H1 (cell line): ENCODE data around the gene DBP. TPM values are rescaled to one million over a fixed set of nuclear protein-coding genes. Genes with fewer than 3 reads are reported as not detected.

Source experiments
- CTCF ChIA-PET: fragments of 300-600 bp; sonication (Branson Sonifier 250); formaldehyde crosslinking; loops from one replicate; lab custom pipeline; 2021; ENCODE audit not compliant: partially characterized antibody; lab: Charles Lee
- POLR2A ChIA-PET: fragments of 300-600 bp; sonication (Branson Sonifier 250); formaldehyde crosslinking; loops from one replicate; lab custom pipeline; 2021; ENCODE audit warnings: inconsistent platforms; ENCODE audit not compliant: partially characterized antibody; lab: Charles Lee
- DNase-seq, 2 experiments: peaks; one replicate each; pipeline versions ENCODE4 v3.0.0 to v3.0.0-alpha.2; 2010 to 2022; ENCODE audit warnings: low spot score in 2 of 2, low read depth in 1 of 2, mixed read lengths in 1 of 2
- FAIRE-seq: peaks from 2 replicates; lab custom pipeline; 2011; peaks lifted over from hg19 to GRCh38; lab: Jason Lieb, UNC
- H2AFZ ChIP-seq: 2 replicates; pipeline ENCODE4 v1.8.1; 2012; ENCODE audit warnings: low read length, inconsistent platforms
- H2AK5ac ChIP-seq: 2 replicates; pipeline ENCODE4 v1.6.1; 2013; ENCODE audit warnings: low read depth, low read length
- H2BK120ac ChIP-seq: replicated peaks from 2 replicates; pipeline ENCODE3; 2013; ENCODE audit warnings: low read depth, low read length, inconsistent platforms
- H2BK12ac ChIP-seq: 2 replicates; pipeline ENCODE4 v1.6.1; 2013; ENCODE audit warnings: low read depth, low read length
- H2BK15ac ChIP-seq: 2 replicates; pipeline ENCODE4 v1.6.1; 2013; ENCODE audit warnings: low read length
- H2BK20ac ChIP-seq: 2 replicates; pipeline ENCODE4 v1.6.1; 2013; ENCODE audit warnings: low read length
- H2BK5ac ChIP-seq: 2 replicates; pipeline ENCODE4 v1.6.1; 2013; ENCODE audit warnings: low read depth, low read length
- H3K14ac ChIP-seq: 2 replicates; pipeline ENCODE4 v1.6.1; 2013; ENCODE audit warnings: inconsistent platforms; ENCODE audit not compliant: insufficient read length
- H3K18ac ChIP-seq: 2 replicates; pipeline ENCODE4 v1.6.1; 2013; ENCODE audit warnings: low read length; ENCODE audit errors: extremely low read depth
- H3K23ac ChIP-seq: 2 replicates; pipeline ENCODE4 v1.6.1; 2013; ENCODE audit warnings: inconsistent platforms; ENCODE audit not compliant: insufficient read length
- H3K23me2 ChIP-seq: 2 replicates; pipeline ENCODE4 v1.6.1; 2013; ENCODE audit warnings: low read depth, low read length
- H3K27ac ChIP-seq: 2 replicates; pipeline ENCODE4 v1.6.1; 2011; ENCODE audit warnings: low read depth, low read length, inconsistent platforms
- H3K27me3 ChIP-seq, 4 experiments: replicated peaks in 1 of 4; 1 replicate in 1 of 4; 2 replicates in 3 of 4; pipeline versions ENCODE4 v1.6.1 to v1.8.1; 2011 to 2013; ENCODE audit warnings: low read length in 3 of 4, mild to moderate bottlenecking in 3 of 4, inconsistent platforms in 2 of 4, mixed read lengths in 2 of 4, moderate library complexity in 1 of 4; ENCODE audit not compliant: control insufficient read depth in 3 of 4, insufficient read depth in 3 of 4; ENCODE audit errors: extremely low read depth in 1 of 4
- H3K36me3 ChIP-seq, 4 experiments: 2 replicates each; pipeline versions ENCODE4 v1.6.1 to v1.8.1; 2011 to 2013; ENCODE audit warnings: mild to moderate bottlenecking in 4 of 4, low read length in 3 of 4, moderate library complexity in 2 of 4, control low read depth in 1 of 4, inconsistent platforms in 1 of 4; ENCODE audit not compliant: insufficient read depth in 4 of 4, control insufficient read depth in 2 of 4
- H3K4ac ChIP-seq: replicated peaks from 2 replicates; pipeline ENCODE3; 2013; ENCODE audit warnings: low read length, low read depth, mixed read lengths, inconsistent platforms; ENCODE audit not compliant: insufficient read length
- H3K4me1 ChIP-seq, 4 experiments: replicated peaks in 1 of 4; 1 replicate in 1 of 4; 2 replicates in 3 of 4; pipeline versions ENCODE4 v1.6.1 to v1.8.1; 2011 to 2013; ENCODE audit warnings: low read length in 3 of 4, inconsistent platforms in 2 of 4, mixed read lengths in 1 of 4; ENCODE audit not compliant: insufficient read depth in 4 of 4, control insufficient read depth in 3 of 4
- H3K4me2 ChIP-seq, 2 experiments: 2 replicates each; pipeline versions ENCODE4 v1.6.1 to v1.8.1; 2011 to 2013; ENCODE audit warnings: low read depth in 2 of 2, low read length in 2 of 2, control low read depth in 1 of 2, inconsistent platforms in 1 of 2, mild to moderate bottlenecking in 1 of 2; ENCODE audit not compliant: insufficient read depth in 1 of 2
- H3K4me3 ChIP-seq, 4 experiments: fragments of 200-600, 300-600 bp in 1 of 4; sonication (generic), shearing (Covaris generic), sonication (Bioruptor Twin) in 1 of 4; 2 replicates each; pipeline versions ENCODE4 v1.5.1 to v1.8.1; 2011 to 2016; ENCODE audit warnings: low read length in 4 of 4, low read depth in 3 of 4, control low read depth in 2 of 4, inconsistent platforms in 2 of 4, mild to moderate bottlenecking in 2 of 4, mixed read lengths in 1 of 4, moderate library complexity in 1 of 4; ENCODE audit not compliant: insufficient read depth in 2 of 4; ENCODE audit errors: extremely low read depth in 1 of 4
- H3K56ac ChIP-seq: replicated peaks from 2 replicates; pipeline ENCODE3; 2013; ENCODE audit warnings: low read depth, mild to moderate bottlenecking, mixed read lengths, low read length, inconsistent platforms; ENCODE audit not compliant: insufficient read length
- H3K79me1 ChIP-seq: 2 replicates; pipeline ENCODE4 v1.6.1; 2013; ENCODE audit warnings: low read depth, low read length, control low read depth
- H3K79me2 ChIP-seq, 2 experiments: 2 replicates each; pipeline versions ENCODE4 v1.6.1 to v1.8.1; 2012 to 2013; ENCODE audit warnings: low read length in 2 of 2, mild to moderate bottlenecking in 2 of 2, inconsistent platforms in 1 of 2; ENCODE audit not compliant: insufficient read depth in 2 of 2, control insufficient read depth in 1 of 2
- H3K9ac ChIP-seq, 4 experiments: replicated peaks in 1 of 4; 1 replicate in 1 of 4; 2 replicates in 3 of 4; pipeline versions ENCODE4 v1.6.1 to v1.8.1; 2011 to 2013; ENCODE audit warnings: low read depth in 3 of 4, low read length in 3 of 4, control low read depth in 2 of 4, mild to moderate bottlenecking in 2 of 4, moderate library complexity in 2 of 4, inconsistent platforms in 1 of 4; ENCODE audit errors: extremely low read depth in 1 of 4
- H3K9me3 ChIP-seq, 2 experiments: 2 replicates each; pipeline versions ENCODE4 v1.6.1 to v1.8.1; 2012 to 2013; ENCODE audit warnings: mild to moderate bottlenecking in 2 of 2, moderate library complexity in 2 of 2, control low read depth in 1 of 2, inconsistent platforms in 1 of 2, low read depth in 1 of 2, low read length in 1 of 2, mixed read lengths in 1 of 2; ENCODE audit not compliant: insufficient read depth in 2 of 2
- H4K20me1 ChIP-seq, 2 experiments: replicated peaks in 1 of 2; 2 replicates each; pipeline versions ENCODE3 to v1.8.1; 2011 to 2013; ENCODE audit warnings: inconsistent platforms in 2 of 2, low read length in 2 of 2, mild to moderate bottlenecking in 1 of 2; ENCODE audit not compliant: insufficient read depth in 2 of 2, control insufficient read depth in 1 of 2
- H4K5ac ChIP-seq: 2 replicates; pipeline ENCODE4 v1.6.1; 2013; ENCODE audit warnings: low read length, low read depth, mixed read lengths, inconsistent platforms; ENCODE audit not compliant: insufficient read length
- H4K8ac ChIP-seq: 2 replicates; pipeline ENCODE4 v1.8.0; 2013; ENCODE audit warnings: mild to moderate bottlenecking, moderate library complexity, low read length, inconsistent platforms; ENCODE audit not compliant: insufficient read depth; ENCODE audit errors: extremely low read depth
- H4K91ac ChIP-seq: replicated peaks from 2 replicates; pipeline ENCODE3; 2013; ENCODE audit warnings: low read length, mixed read lengths, inconsistent platforms; ENCODE audit not compliant: insufficient read length
- BCL11A ChIP-seq, 2 experiments: IDR thresholded peaks; one replicate each; pipeline ENCODE4 v1.6.1; 2011; ENCODE audit warnings: low read depth in 2 of 2, low read length in 2 of 2, mild to moderate bottlenecking in 2 of 2
- BRCA1 ChIP-seq: IDR thresholded peaks from 2 replicates; pipeline ENCODE4 v1.6.1; 2012; ENCODE audit warnings: low read depth, low read length, improper control_type of control experiment
- CEBPB ChIP-seq: IDR thresholded peaks from 2 replicates; pipeline ENCODE4 v1.6.1; 2012; ENCODE audit warnings: low read depth, low read length
- CREB1 ChIP-seq: IDR thresholded peaks from 2 replicates; pipeline ENCODE4 v1.6.1; 2012; ENCODE audit warnings: inconsistent platforms
- CTBP2 ChIP-seq: IDR thresholded peaks from 2 replicates; pipeline ENCODE4 v1.7.0; 2011; ENCODE audit warnings: borderline replicate concordance, mild to moderate bottlenecking, moderate library complexity, mixed read lengths, low read length; ENCODE audit not compliant: insufficient read depth, insufficient read length
- EGR1 ChIP-seq: IDR thresholded peaks from 2 replicates; pipeline ENCODE4 v1.6.1; 2011; ENCODE audit warnings: low read depth, low read length, borderline replicate concordance
- GABPA ChIP-seq: IDR thresholded peaks from 2 replicates; pipeline ENCODE4 v1.6.1; 2011; ENCODE audit warnings: mild to moderate bottlenecking, low read length, moderate library complexity, borderline replicate concordance; ENCODE audit not compliant: insufficient read depth
- KDM5A ChIP-seq: fragments of 200-600 bp; IDR thresholded peaks from 2 replicates; pipeline ENCODE4 v1.7.1; 2012; ENCODE audit warnings: mild to moderate bottlenecking, low read length, inconsistent platforms, mixed read lengths
- PHF8 ChIP-seq: fragments of 200-600 bp; sonication (generic); conservative IDR thresholded peaks from 2 replicates; pipeline ENCODE4 v1.7.1; 2012; ENCODE audit warnings: low read depth, mild to moderate bottlenecking, inconsistent platforms, low read length, moderate library complexity
- POU5F1 ChIP-seq: IDR thresholded peaks from 2 replicates; pipeline ENCODE4 v1.6.1; 2011; ENCODE audit warnings: low read depth, mild to moderate bottlenecking, low read length, moderate library complexity
- SP2 ChIP-seq: IDR thresholded peaks from 2 replicates; pipeline ENCODE4 v1.6.1; 2012; ENCODE audit warnings: mild to moderate bottlenecking, low read length, inconsistent platforms
- TCF12 ChIP-seq: IDR thresholded peaks from 2 replicates; pipeline ENCODE4 v1.6.1; 2011; ENCODE audit warnings: low read depth, mild to moderate bottlenecking, low read length
- whole genome bisulfite sequencing, 2 experiments: shearing (Covaris generic) in 1 of 2; methylation state at CpG; one replicate each; pipeline versions ENCODE4 v1.1.6 to v1.1.7; 2013 to 2015; ENCODE audit warnings: low lambda C conversion rate in 2 of 2, mixed read lengths in 2 of 2, inconsistent platforms in 1 of 2, low coverage in 1 of 2, missing lambda C conversion rate in 1 of 2; ENCODE audit not compliant: insufficient replicate concordance in 2 of 2, insufficient coverage in 1 of 2, insufficient read length in 1 of 2; ENCODE audit errors: extremely low coverage in 1 of 2, missing lambda C conversion rate in 1 of 2; 5-methylcytosine and 5-hydroxymethylcytosine counted together
- polyA plus RNA-seq, 7 experiments: library from polyadenylated mRNA; depleted of rRNA in 3 of 7; stranded (reverse) in 5 of 7; unstranded in 2 of 7; fragments of >200 nt in 5 of 7; fragments of 200-250 nt in 2 of 7; gene quantifications; 1 replicate in 5 of 7; 2 replicates in 1 of 7; 4 replicates in 1 of 7; pipeline versions ENCODE4 v1.2.1 to v1.2.3, GENCODE V29; 2011 to 2013; ENCODE audit warnings: missing spikeins in 2 of 7, mixed read lengths in 2 of 7
- total RNA-seq: library from RNA; stranded (reverse); fragmentation: NEBNext Ultra II Directional; extraction: Animal tissue kit (Norgen Biotek cat#: 25700); gene quantifications from 2 replicates; pipeline ENCODE4 v1.2.1, GENCODE V29; 2021

The DBP gene
- total and polyA plus RNA-seq, 2 of the 8 experiments (the other 6 are each of a cell fraction or from before 2014, with no cell fraction given): 7.5 to 8.3 TPM

DNA sequence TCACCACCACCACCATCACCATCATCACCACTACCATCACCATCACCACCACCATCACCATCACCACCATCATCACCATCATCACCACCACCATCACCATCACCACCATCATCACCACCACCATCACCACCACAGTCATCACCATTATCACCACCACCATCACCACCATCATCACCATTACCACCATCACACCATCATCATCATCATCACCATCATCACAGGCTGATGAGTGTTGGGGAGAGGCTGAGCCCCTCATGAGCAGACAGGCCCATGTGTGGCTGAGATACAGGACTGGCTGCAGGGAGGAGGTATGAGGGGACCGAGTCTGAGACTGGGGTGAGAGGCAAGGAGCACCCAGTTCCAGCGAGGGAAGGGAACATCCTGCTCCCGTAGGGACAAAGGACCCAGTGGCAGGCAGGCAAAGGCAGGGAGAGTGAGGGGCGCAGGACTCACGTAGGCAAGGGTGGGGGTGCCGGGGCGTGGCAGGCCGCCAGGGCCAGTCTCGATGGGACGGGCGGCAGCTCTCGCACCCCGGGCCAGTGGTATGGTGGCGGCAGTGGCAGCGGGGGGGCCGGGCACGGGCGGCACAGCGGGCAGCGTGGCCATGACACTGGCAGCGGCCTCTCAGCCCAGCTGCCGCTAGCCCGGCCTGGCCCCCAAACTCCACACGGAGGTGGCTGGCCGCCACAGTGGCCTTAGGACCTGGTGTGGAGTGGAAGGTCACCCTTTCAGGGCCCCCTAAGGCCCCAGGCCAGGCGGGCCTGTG, 32.9 kb upstream of the DBP start:
- 91% methylated on average over 13 of the region's 26 CpGs; no CpG with 5 or more reads in 1 of the 2 experiments for WGBS, 2 experiments
- TF ChIP-seq BRCA1 (no peak), CEBPB (no peak), BCL11A (IDR thresholded peaks at IDR 0.05; ENCODE audit: low read depth in 2 of 2, low read length in 2 of 2) (no peak), CTBP2 (no peak), GABPA (no peak), EGR1 (no peak), POU5F1 (no peak), TCF12 (no peak), CREB1 (no peak), KDM5A (no peak), SP2 (no peak), PHF8 (no peak)

More for the DNA sequence above, 32.9 kb upstream of the DBP start:
- Histone ChIP-seq H3K4me2 (no peak overlapping the region), H3K9me3 (peaks cover 0 to 3% of the 10 kb centered on the region in 2 experiments; a peak in 1 of 4 replicates), H3K79me2 (no peaks in the 10 kb centered on the region; a peak in 1 of 4 replicates), H2BK20ac (no peak overlapping the region), H2BK120ac (no peak overlapping the region), H3K4me1 (peaks cover 1 to 20% (median 18%) of the 10 kb centered on the region in 4 experiments), H4K5ac (no peak overlapping the region), H3K9ac (no peak overlapping the region), H4K20me1 (peaks cover 0 to 4% of the 10 kb centered on the region in 2 experiments), H3K56ac (no peak overlapping the region), H3K14ac (no peak overlapping the region), H2BK15ac (peak overlapping the region; percentile 72; the same call in 1 of the 2 replicates), H3K27ac (no peak overlapping the region), H2BK12ac (no peak overlapping the region), H2BK5ac (no peak overlapping the region), H4K8ac (peak overlapping the region; percentile 77; the same call in 1 of the 2 replicates), H3K36me3 (no peaks in the 10 kb centered on the region), H3K4me3 (no peak overlapping the region), H4K91ac (no peak overlapping the region), H2AK5ac (0 out of 2 replicates have a peak overlapping the region, but pooled peaks have one; percentile 75), H3K23ac (no peak overlapping the region), H3K79me1 (no peaks in the 10 kb centered on the region), H2AFZ (no peak overlapping the region), H3K23me2 (peaks cover 24% of the 10 kb centered on the region; the same call in 1 of the 2 replicates), H3K4ac (no peak overlapping the region), H3K27me3 (peaks cover 0 to 5% (median 3%) of the 10 kb centered on the region in 4 experiments; a peak in 2 of 7 replicates), H3K18ac (no peak overlapping the region)
- POLR2A ChIA-PET: no interaction called here
- CTCF ChIA-PET: interaction anchor here (1.1 kb wide), 1 partner anchor 24 kb away, joined by 3 read pairs; the partner anchor contains the start of gene CA11
- no peak for FAIRE-seq
- no peak for DNase-seq
